ENCODE results near the gene ZNF473.
"Not testable (repeated sequence)": the region's sequence is repeated elsewhere in the genome, so short reads cannot be mapped to it uniquely, and the experiment has no call there.

Gene ZNF473

GRCh38 chr19:50097884-50098283 lies 72.1 kb downstream of the ZNF473 start:
- DNase-seq: not testable (repeated sequence)

- DNase-seq: not testable (repeated sequence)
Observed at GRCh38 chr19:50098892-50099291, 73.1 kb downstream of the ZNF473 start.

- not testable (repeated sequence) for DNase-seq
Observed at GRCh38 chr19:50099696-50100095, 73.9 kb downstream of the ZNF473 start.

GRCh38 chr19:50100946-50101345 lies 75.1 kb downstream of the ZNF473 start:
- DNase-seq: not testable (repeated sequence)
